OCI-LY3 (cell line): ENCODE data around the gene KLC1.

ENCODE experiments used
- H2AFZ ChIP-seq: fragments of 200-600, 300-600 bp; shearing (Covaris generic); 2 replicates; pipeline ENCODE4 v1.6.0; 2014; ENCODE audit warnings: antibody characterized with exemption, low read depth, low read length
- H3K27ac ChIP-seq: fragments of 200-600, 300-600 bp; sonication (generic); 2 replicates; pipeline ENCODE4 v1.5.1; 2014; ENCODE audit warnings: mild to moderate bottlenecking, low read length, moderate library complexity, mixed read lengths
- H3K27me3 ChIP-seq: fragments of 200-600, 300-600 bp; sonication (generic); 2 replicates; pipeline ENCODE4 v1.6.1; 2014; ENCODE audit warnings: low read depth, low read length, mixed read lengths
- H3K36me3 ChIP-seq: fragments of 200-600, 300-600 bp; sonication (generic); replicated peaks from 2 replicates; pipeline ENCODE3; 2014; ENCODE audit warnings: low read depth, low read length, mixed read lengths
- H3K4me1 ChIP-seq: fragments of 300-600, 200-600 bp; sonication (generic); 2 replicates; pipeline ENCODE4 v1.6.1; 2014; ENCODE audit warnings: low read length, mixed read lengths
- H3K4me2 ChIP-seq: fragments of 200-600, 300-600 bp; sonication (generic); 2 replicates; pipeline ENCODE4 v1.6.1; 2014; ENCODE audit warnings: low read length, mixed read lengths
- H3K4me3 ChIP-seq: fragments of 300-600, 200-600 bp; sonication (generic); 2 replicates; pipeline ENCODE4 v1.5.1; 2014; ENCODE audit warnings: antibody characterized with exemption, mild to moderate bottlenecking, low read length, moderate library complexity
- H3K79me2 ChIP-seq: fragments of 300-600, 200-600 bp; shearing (Covaris generic); 2 replicates; pipeline ENCODE4 v1.6.1; 2014; ENCODE audit warnings: mild to moderate bottlenecking, low read length, mixed read lengths
- H3K9ac ChIP-seq: fragments of 300-600, 200-600 bp; shearing (Covaris generic); 2 replicates; pipeline ENCODE4 v1.6.0; 2014; ENCODE audit warnings: mild to moderate bottlenecking, low read length, moderate library complexity
- H3K9me3 ChIP-seq: fragments of 200-600, 300-600 bp; shearing (Covaris generic); 2 replicates; pipeline ENCODE4 v1.6.1; 2014; ENCODE audit warnings: low read length, mixed read lengths; ENCODE audit not compliant: insufficient read depth
- H4K20me1 ChIP-seq: fragments of 200-600, 300-600 bp; sonication (generic); 2 replicates; pipeline ENCODE4 v1.6.1; 2016; ENCODE audit warnings: low read length, mixed read lengths; ENCODE audit not compliant: insufficient read depth
- CTCF ChIP-seq: fragments of 200-600, 300-600 bp; sonication (generic); IDR thresholded peaks from 2 replicates; pipeline ENCODE4 v1.5.1; 2014; ENCODE audit warnings: antibody characterized with exemption, low read length, low read depth
- EZH2phosphoT487 ChIP-seq: fragments of 200-600 bp; shearing (Covaris generic); IDR thresholded peaks from 2 replicates; pipeline ENCODE4 v1.6.1; 2018; ENCODE audit warnings: antibody characterized with exemption, mixed run types, low read depth

The KLC1 gene

GRCh38 chr14:103657471-103657870, 28.5 kb downstream of the KLC1 start:
- H3K36me3 ChIP-seq, result peaks cover 44% of the 10 kb centered on the region
- 0 out of 2 replicates have a peak, but pooled peaks cover 10% of the 10 kb centered on the region for H4K20me1 ChIP-seq
- no peak overlapping the region for H3K27ac ChIP-seq
- no peak overlapping the region for H2AFZ ChIP-seq
- H3K4me1 ChIP-seq, result no peaks in the 10 kb centered on the region
- H3K79me2 ChIP-seq, result peaks cover 15% of the 10 kb centered on the region
- H3K4me3 ChIP-seq, result no peak overlapping the region
- no peaks in the 10 kb centered on the region for H3K9me3 ChIP-seq
- TF ChIP-seq CTCF, result no peak
- TF ChIP-seq EZH2phosphoT487, result no peak
- H3K27me3 ChIP-seq, result no peaks in the 10 kb centered on the region
- H3K4me2 ChIP-seq, result no peak overlapping the region
- H3K9ac ChIP-seq, result no peak overlapping the region

- Histone ChIP-seq H3K4me3 (no peak overlapping the region), H3K9me3 (no peaks in the 10 kb centered on the region), H3K4me1 (no peaks in the 10 kb centered on the region), H3K27me3 (no peaks in the 10 kb centered on the region), H3K27ac (no peak overlapping the region), H3K4me2 (no peak overlapping the region), H3K36me3 (peaks cover 47% of the 10 kb centered on the region), H3K79me2 (no peaks in the 10 kb centered on the region), H3K9ac (no peak overlapping the region), H4K20me1 (0 out of 2 replicates have a peak, but pooled peaks cover 4% of the 10 kb centered on the region), H2AFZ (no peak overlapping the region)
- TF ChIP-seq EZH2phosphoT487, result no peak
- no peak for TF ChIP-seq CTCF
Observed at GRCh38 chr14:103659631-103660030, 30.6 kb downstream of the KLC1 start.

GRCh38 chr14:103662029-103662428, 33.0 kb downstream of the KLC1 start:
- Histone ChIP-seq H4K20me1 (no peaks in the 10 kb centered on the region), H3K36me3 (peaks cover 33% of the 10 kb centered on the region)

GRCh38 chr14:103662591-103662990, 33.6 kb downstream of the KLC1 start:
- H3K4me2 ChIP-seq, result no peak overlapping the region
- no peak overlapping the region for H3K9ac ChIP-seq
- H3K79me2 ChIP-seq, result no peaks in the 10 kb centered on the region
- H3K4me3 ChIP-seq, result no peak overlapping the region
- H3K27ac ChIP-seq, result no peak overlapping the region
- no peaks in the 10 kb centered on the region for H4K20me1 ChIP-seq
- H3K9me3 ChIP-seq, result no peaks in the 10 kb centered on the region
- no peaks in the 10 kb centered on the region for H3K27me3 ChIP-seq
- no peak overlapping the region for H2AFZ ChIP-seq
- TF ChIP-seq CTCF (no peak), EZH2phosphoT487 (no peak)
- peaks cover 29% of the 10 kb centered on the region for H3K36me3 ChIP-seq
- no peaks in the 10 kb centered on the region for H3K4me1 ChIP-seq

More at GRCh38 chr14:103662029-103662428, 33.0 kb downstream of the KLC1 start:
- no peak overlapping the region for H3K4me2 ChIP-seq
- H2AFZ ChIP-seq, result no peak overlapping the region
- no peaks in the 10 kb centered on the region for H3K9me3 ChIP-seq
- H3K4me3 ChIP-seq, result no peak overlapping the region
- H3K4me1 ChIP-seq, result no peaks in the 10 kb centered on the region
- no peak for TF ChIP-seq CTCF
- no peak for TF ChIP-seq EZH2phosphoT487
- no peaks in the 10 kb centered on the region for H3K79me2 ChIP-seq
- H3K9ac ChIP-seq, result no peak overlapping the region
- no peak overlapping the region for H3K27ac ChIP-seq
- no peaks in the 10 kb centered on the region for H3K27me3 ChIP-seq
